Measurements from ENCODE around the gene KRTAP10-7.
"Not testable (repeated sequence)": the region's sequence is repeated elsewhere in the genome, so short reads cannot be mapped to it uniquely, and the experiment has no call there.

Gene KRTAP10-7

DNA sequence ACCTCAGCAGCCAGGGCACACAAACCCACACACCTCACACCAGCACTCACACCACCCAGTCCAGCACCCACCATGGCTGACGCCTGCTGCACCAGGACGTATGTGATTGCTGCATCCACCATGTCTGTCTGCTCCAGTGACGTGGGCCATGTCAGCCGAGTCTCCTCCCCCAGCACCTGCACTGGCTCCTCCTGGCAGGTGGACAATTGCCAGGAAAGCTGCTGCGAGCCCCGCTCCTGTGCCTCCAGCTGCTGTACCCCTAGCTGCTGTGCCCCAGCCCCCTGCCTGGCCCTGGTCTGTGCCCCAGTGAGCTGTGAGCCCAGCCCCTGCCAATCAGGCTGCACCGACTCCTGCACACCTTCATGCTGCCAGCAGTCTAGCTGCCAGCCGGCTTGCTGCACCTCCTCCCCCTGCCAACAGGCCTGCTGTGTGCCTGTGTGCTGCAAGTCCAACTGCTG lies 11.7 kb downstream of the KRTAP10-7 start, which contains the start of gene KRTAP10-8:
KRTAP10-8 (plus strand) TSS at position 51 of the 458 bp plus-strand sequence; CDS start at position 73, 22 bp downstream.
- no peak for DNase-seq (ENCODE audit: low spot score)

DNA sequence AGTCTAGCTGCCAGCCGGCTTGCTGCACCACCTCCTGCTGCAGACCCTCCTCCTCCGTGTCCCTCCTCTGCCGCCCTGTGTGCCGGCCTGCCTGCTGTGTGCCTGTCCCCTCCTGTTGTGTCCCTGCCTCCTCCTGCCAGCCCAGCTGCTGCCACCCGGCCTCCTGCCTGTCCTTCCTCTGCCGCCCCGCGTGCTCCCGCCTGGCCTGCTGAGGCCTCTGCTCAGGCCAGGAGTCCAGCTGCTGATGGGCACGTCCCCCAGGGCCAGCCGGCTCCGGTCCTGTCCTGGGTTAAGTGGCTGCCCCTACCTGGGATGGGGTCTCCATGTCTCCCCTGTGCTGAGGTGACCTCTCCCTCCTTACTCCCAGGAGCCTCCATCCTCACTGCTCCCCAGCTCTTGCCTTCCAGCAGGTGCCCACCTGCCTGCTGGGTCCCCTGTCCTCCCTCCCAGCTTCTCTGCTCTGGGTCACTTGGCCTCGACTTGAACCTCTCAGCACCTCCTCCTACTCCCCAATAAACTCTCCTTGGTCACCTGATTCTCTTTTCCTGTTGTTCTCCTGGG lies 12.4 kb downstream of the KRTAP10-7 start:
- DNase-seq (ENCODE audit: low spot score), result no peak

DNA sequence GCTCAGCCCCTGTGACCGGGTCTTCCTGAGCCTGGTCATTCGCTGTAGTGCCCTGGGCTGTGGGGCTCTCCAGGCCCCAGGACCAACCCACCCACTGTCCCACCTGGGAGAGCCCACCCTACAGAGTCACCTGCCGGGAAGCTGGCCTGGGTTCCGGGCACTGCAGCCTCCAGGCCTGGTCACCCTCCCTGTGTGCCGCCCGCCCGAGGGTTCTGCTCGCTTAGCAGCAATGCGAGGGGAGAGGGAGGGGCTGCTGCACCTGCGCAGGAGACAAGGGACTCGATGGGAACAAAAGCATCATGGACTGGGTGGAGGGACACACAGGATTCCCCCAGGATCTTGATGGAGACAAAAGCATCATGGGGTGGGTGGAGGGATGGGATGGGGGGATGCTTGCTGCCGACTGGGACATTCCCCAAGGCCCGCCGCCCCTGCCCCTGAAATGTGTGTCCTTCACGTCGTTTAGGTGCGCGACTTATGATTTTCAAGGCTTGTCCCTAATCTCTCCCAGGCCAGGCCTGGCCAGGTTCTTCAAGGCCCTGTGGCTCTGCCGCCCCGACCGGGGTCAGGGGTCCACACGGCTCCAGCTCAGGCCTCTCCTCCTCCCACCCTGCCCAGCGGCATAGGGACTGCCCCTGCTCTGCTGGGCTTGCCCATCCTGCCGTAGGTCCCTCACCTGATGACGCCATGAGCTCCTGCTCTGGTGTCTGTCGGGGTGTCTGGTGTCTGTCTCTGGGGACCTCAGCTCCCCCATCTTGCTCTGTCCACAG lies 13.2 kb downstream of the KRTAP10-7 start:
- DNase-seq (ENCODE audit: low spot score), result no peak

DNA sequence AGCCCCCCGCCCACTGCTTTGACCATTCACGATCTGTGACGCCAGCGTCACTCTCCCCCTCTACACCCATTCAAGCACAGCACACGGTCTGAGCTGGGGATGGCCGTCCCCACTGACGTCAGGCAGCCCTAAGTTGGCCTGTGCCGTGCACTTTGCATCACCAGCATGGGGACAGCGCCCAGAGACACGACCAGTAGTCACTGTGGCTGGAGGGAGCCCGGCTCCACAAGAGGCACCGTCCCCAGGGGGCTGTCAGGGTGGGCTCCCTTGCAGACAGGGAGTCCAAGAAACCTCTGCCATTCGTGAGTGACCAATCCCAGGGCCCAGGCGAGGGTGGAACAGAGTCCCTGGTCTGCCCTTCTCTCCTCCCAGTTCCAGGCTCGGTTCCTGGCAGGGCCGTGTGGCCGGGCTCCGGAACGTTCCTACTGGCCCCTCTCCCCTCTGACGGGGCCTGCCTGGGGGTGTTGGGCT lies 13.8 kb downstream of the KRTAP10-7 start:
- no peak for DNase-seq (ENCODE audit: low spot score)

DNA sequence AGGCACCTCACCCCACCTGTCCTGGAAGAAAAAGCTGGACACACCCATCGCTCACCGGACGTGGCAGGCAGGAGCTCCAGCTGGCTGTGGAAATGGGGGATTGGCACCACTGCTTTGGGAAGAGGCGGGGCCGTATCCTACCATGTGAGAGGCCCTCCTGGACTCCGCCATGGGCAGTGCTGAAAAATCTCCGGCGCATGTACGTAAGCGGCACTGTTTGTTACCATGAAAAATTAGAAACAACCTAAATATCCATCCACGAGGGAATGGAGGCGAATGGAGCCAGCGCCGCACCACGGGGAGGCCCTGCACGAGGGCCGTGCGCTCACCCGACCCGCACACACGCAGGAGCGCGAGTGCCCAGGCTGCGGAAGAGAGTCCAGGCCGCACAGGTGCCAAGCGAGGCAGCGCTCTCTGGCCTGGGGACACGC lies 14.6 kb downstream of the KRTAP10-7 start:
- no peak for DNase-seq (ENCODE audit: low spot score)

DNA sequence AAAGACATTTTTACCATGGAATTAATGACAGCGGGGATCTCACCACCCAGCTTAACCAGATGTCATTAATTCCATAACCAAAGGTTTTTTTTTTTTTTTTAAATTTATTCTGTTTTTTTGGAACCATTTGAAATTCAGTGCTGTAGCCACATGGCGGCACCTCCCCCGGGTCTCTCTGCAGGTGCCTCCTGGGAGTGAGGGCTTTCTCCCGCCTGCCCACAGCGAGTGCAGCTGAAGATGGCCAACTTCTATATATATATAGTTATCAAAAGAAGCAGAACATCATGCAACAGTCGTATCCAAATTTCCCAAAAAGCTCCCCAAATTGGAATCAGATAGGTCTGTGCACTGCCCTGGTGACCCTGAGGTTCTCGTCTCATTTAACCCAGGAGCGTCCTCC lies 15.1 kb downstream of the KRTAP10-7 start:
- no peak for DNase-seq (ENCODE audit: low spot score)

DNA sequence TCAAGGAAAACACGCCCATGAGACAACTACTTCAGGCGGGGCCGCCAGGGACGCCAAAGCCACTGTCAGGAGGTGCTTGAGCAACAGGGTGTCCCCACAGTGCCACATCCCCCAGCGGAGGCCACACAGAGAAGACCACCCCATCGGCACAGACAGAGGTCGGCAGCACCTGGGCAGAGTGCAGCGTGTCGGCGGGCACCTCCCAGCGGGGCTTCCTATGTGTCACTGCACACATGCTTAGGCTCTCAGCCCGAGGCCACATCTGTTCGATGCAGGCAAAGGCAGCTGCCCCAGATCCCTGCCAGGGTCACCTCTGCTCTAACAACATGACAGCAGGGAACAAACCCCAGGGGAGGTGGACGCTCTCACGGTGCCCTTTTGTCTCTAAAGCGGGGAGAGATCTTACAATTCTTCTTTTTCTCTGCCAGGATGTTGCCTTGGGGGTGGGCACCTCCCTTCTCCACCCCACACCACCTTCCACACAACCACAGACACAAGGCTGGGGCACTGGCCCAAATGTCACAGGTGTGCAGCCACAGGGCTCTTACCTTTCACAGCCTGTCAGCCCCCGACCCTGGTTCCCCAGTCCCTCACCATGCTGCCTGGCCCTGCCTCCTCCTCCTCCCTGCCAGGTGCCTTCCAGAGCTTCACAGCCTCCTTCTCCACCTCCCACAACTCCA lies 15.7 kb downstream of the KRTAP10-7 start:
- no peak for DNase-seq (ENCODE audit: low spot score)

DNA sequence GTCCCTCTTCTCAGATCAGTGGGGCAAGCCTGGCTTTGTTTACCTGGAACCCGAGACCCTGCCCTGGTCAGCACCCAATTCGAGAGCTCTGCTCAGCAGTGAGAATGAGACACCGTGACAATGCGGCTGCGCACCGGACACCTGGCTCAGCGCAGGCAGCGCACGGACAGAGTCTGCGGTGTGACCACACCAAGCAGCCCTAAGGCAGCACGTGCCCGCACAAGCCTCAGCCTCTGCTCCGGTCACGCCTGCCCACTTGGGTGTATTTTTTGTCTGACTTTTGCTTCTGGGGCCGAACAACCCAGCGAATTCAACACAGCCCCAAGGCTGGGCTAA lies 16.2 kb downstream of the KRTAP10-7 start:
- no peak for DNase-seq (ENCODE audit: low spot score)

DNA sequence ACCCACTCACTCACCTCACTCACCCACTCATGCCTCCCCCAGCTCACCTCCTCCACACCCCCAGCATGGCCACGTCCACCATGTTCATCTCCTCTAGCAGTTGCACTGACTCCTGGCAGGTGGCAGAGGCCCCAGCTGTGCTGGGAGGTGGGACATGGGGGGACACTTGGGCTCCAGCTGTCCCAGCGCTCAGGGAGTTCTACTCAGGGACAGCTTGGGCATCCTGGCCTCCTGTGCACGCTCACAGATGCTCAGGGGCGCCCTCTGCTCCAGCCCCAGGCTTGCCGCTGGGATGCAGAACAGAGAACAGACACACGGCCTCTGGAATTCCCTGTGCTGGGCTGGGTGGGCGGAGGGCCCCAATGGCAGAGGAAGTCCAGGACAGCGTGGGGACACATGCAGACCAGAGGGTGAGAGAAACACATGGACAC lies 16.7 kb downstream of the KRTAP10-7 start:
- DNase-seq (ENCODE audit: low spot score), result no peak

DNA sequence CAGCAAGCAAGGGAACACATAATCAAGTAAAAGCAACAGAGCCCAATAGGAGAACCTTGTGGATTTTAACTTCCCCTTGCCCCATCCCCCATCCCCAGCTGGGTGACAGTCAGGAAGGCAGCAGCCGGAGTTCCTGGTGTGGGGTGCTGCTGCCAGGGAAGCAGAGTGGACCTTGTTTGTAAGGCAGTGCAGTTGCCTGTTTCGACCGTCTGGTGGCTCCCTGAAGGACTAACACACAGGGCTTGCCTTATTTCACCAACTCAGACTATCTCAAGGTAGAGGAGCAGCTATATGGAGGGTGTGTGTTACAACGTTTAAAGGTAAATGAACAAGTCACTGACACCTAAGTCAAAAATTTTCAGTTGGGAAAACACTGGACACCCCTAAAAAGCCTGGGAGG lies 18.1 kb downstream of the KRTAP10-7 start:
- DNase-seq (ENCODE audit: low spot score), result peak; percentile 0

DNA sequence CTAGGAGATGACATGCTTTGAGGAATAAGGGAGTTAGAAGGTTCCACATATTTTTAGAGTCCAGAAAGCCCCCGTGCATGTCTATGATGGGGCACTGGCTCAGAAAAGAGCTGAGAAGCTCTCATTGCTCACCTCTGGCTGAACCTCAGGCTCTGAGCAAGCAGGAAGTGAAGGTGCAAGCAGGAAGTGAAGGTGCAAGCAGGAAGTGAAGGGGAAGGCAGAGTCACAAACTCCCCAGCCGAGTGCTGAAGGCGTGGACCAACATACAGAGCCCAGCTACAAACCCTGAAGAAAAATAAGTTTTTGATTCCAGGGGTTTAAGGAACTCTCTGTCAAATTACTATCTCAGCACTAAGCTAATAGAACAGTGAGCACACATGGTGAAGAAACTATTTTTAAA lies 18.5 kb downstream of the KRTAP10-7 start:
- peak; percentile 72 for DNase-seq (ENCODE audit: low spot score)

DNA sequence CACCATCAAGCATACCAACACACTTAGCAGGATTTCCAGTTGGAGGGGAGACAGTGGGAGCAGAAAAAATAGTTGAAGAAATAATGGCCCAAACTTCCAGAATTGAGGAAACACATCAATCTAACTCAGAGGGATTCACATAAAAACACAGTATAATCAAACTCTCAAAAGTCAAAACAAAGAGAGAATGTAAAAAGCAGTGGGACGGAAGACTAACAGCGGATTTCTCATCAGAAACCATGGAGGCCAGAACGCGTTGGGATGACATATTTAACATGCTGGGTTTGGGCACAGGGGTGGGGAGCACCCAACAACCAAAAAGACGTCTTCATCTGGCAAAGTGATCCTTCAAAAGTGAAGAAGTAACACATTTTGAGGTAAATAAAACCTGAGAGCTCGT lies 19.5 kb downstream of the KRTAP10-7 start:
- no peak for DNase-seq (ENCODE audit: low spot score)

DNA sequence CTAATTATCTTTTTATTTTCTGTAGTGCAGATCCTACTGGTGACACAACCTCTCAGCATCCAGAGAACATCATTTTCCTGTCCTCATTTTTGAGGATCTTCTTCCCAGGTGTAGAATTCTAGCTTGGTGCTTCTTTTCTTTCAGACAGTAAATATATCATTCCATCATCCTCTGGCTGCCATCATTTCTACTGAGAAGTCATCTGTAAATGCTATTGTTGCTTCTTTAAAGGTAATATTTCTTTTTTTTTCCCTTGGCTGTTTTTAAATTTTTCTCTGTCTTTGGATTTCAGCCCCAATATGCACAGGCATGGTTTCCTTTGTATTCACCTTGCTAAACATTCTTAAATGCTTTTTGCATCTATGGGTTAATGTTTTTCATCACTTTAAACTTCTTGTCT lies 23.2 kb downstream of the KRTAP10-7 start:
- DNase-seq (ENCODE audit: low spot score), result no peak

DNA sequence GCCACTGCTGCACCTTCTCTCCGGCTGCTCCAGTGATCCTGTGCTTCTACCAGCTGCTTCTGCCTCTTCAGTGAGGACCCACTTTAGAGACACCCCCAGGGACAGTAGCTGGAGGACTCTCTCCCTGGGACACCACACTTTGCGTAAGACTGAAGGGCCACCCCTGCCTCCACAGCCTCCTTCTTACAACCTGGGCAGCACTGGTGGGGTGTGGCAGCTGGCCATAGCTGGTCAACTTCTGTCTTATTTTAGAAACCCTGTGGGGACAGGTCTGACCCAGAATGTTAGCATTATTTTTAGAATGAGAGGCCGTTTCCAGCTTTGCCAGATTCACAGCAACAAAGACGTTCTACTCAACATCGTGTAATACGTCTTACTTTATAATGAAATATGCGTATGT lies 25.4 kb downstream of the KRTAP10-7 start:
- no peak for DNase-seq (ENCODE audit: low spot score)

DNA sequence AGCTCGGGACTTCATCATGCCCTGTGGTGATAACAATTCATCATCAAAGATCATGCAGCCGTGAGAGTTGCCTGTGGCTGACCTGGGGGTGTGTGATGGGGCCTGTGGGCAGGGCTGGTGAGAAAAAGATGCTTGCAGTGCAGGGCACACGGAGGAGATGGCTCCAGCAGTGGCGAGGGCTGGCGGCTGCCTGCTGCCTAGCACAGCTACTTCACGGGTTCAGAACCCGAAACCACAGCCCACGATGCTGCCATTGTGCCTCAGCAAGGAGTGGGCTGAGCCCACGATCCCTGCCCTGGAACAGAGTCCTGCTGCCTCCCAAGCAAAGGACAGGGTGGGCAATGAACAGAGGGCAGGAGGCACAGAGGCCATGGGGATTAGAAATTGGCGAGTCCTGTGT lies 25.9 kb downstream of the KRTAP10-7 start:
- peak; percentile 29 for DNase-seq (ENCODE audit: low spot score)

DNA sequence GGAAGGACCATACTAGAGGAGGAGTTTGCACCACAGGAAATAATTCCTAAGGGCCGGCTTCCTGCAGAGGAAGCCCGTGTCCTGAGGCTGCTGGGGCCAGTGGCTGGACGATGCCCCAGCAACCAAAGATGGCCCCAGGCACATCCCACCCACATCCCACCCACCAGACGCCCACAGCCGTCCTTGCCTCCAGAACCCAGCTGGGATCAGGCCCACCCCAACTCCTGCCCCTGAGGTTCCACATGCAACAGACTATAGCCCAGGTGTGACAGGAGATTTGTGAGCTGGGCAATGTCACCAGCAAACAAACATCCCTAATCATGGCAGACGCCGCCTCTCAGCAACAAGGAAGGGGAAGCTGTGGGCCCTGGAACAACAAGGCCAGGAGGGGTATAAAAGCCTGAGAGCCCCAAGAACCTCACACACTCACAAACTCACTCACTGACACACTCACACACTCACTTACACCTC lies 26.3 kb downstream of the KRTAP10-7 start, which contains the start of gene KRTAP10-9:
KRTAP10-9 (plus strand) TSS at position 421 of the 471 bp plus-strand sequence. CDS start 79 bp downstream, outside the sequence.
- no peak for DNase-seq (ENCODE audit: low spot score)

DNA sequence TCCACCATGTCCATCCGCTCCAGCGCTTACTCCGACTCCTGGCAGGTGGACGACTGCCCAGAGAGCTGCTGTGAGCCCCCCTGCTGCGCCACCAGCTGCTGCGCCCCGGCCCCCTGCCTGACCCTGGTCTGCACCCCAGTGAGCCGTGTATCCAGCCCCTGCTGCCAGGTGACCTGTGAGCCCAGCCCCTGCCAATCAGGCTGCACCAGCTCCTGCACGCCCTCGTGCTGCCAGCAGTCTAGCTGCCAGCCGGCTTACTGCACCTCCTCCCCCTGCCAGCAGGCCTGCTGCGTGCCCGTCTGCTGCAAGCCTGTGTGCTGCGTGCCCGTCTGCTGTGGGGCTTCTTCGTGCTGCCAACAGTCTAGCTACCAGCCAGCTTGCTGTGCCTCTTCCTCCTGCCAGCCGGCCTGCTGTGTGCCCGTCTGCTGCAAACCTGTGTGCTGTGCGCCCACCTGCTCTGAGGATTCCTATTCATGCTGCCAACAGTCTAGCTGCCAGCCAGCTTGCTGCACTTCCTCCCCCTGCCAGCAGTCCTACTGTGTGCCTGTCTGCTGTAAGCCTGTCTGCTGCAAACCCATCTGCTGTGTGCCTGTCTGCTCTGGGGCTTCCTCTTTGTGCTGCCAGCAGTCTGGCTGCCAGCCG lies 26.9 kb downstream of the KRTAP10-7 start:
- not testable (repeated sequence) for DNase-seq (ENCODE audit: low spot score)

DNA sequence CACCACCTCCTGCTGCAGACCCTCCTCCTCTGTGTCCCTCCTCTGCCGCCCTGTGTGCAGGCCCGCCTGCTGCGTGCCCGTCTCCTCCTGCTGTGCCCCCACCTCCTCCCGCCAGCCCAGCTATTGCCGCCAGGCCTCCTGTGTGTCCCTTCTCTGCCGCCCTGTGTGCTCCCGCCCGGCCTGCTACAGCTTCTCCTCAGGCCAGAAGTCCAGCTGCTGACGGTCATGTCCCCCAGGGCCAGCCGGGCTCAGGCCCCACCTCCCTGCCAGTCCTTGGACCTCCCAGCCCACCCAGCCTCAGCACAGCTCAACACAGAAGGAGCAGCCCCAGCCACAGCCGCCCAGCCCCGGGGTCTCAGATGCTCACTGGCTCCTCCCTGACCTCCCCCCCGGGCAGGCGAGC lies 27.4 kb downstream of the KRTAP10-7 start:
- DNase-seq (ENCODE audit: low spot score), result not testable (repeated sequence)

DNA sequence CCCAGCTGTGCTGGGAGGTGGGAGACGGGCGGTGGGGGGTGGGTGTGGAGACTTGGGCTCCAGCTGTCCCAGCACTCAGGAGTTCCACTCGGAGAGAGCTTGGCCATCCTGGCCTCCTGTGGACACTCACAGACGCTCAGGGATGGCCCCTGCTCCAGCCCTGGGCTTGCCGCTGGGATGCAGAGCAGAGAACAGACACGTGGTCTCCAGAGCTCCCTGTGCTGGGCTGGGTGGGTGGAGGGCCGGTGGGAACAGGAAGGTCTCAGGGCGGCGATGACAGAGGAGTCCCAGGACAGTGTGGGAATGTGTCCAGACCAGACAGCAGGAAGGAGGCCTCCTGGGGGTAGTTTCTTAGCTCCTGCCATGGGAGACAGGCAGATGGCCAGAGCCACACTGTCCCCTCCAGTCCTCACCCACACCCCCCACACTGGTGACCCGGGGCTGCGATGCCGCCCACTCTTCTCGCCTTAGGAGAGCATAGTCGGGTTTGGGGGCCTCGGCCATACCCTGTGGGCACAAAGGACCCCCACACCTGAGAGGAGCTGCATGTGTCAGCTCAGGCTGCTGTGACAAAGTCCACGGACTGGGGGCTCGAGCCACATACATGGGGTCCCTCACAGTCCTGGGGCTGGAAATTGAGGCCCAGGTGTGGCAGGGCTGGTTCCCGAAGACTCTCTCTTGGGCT lies 28.5 kb downstream of the KRTAP10-7 start:
- DNase-seq (ENCODE audit: low spot score), result no peak

DNA sequence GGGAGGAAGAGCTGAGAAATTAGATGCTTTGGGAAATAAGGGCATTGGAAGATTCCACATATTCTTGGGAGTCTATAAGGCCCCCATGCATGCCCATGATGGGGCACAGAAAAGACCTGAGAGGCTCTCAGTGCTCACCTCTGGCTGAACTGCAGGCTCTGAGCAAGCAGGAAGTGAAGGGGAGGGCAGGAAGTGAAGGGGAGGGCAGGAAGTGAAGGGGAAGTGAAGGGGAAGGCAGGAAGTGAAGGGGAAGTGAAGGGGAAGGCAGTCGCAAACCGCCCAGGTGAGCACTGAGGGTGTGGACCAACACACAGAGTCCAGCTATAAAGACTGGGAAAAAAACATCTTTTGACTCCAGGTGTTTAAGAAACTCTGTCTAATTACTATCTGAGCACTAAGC lies 30.0 kb downstream of the KRTAP10-7 start:
- peak; percentile 9 for DNase-seq (ENCODE audit: low spot score)

DNA sequence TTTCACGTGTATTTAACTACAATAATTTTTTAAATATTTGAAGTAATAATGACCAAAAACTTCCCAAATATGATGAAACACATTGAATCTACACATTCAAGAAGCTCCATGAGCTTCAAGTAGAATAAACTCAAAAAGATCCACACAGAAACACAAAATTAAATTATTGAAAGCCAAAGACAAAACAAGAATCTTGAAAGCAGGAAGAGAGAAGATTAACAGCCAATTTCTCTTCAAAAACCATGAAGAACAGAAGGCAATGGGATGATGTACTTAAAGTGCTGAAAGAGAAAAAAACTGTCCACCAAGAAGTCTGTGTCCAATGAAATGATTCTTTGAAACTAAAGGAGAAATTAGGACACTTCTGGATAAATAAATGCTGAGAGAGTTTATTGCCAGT lies 31.7 kb downstream of the KRTAP10-7 start:
- no peak for DNase-seq (ENCODE audit: low spot score)
